IPS-15b (cell line): ENCODE data around the gene RAB31.
A peak's percentile ranks its signal among the peaks of the same experiment; 100 is the strongest.

Experiments
- H3K27me3 ChIP-seq: one replicate; pipeline ENCODE4 v1.6.1; 2013; ENCODE audit warnings: low read length; ENCODE audit not compliant: control insufficient read depth, insufficient read depth
- H3K36me3 ChIP-seq: one replicate; pipeline ENCODE4 v1.6.1; 2013; ENCODE audit warnings: low read length; ENCODE audit not compliant: control insufficient read depth, insufficient read depth
- H3K4me1 ChIP-seq: one replicate; pipeline ENCODE4 v1.6.1; 2013; ENCODE audit warnings: mild to moderate bottlenecking, low read length; ENCODE audit not compliant: control insufficient read depth, insufficient read depth
- H3K4me3 ChIP-seq: one replicate; pipeline ENCODE4 v1.5.1; 2013; ENCODE audit warnings: low read depth, low read length
- H3K9ac ChIP-seq: one replicate; pipeline ENCODE4 v1.6.1; 2013; ENCODE audit warnings: low read depth, mild to moderate bottlenecking, low read length
- H3K9me3 ChIP-seq: one replicate; pipeline ENCODE4 v1.6.1; 2013; ENCODE audit warnings: mild to moderate bottlenecking, low read length; ENCODE audit not compliant: control insufficient read depth, insufficient read depth

Gene RAB31

GRCh38 chr18:9707381-9708056 is 582 bp upstream of the RAB31 start:
- H3K9me3 ChIP-seq: no peaks in the 10 kb centered on the region
- peaks cover 18% of the 10 kb centered on the region for H3K4me1 ChIP-seq
- H3K27me3 ChIP-seq: peaks cover 51% of the 10 kb centered on the region
- H3K36me3 ChIP-seq: no peaks in the 10 kb centered on the region
- peak overlapping the region; percentile 75 for H3K4me3 ChIP-seq
- H3K9ac ChIP-seq: no peak overlapping the region

GRCh38 chr18:9708434-9709303 is 568 bp downstream of the RAB31 start:
- peaks cover 60% of the 10 kb centered on the region for H3K27me3 ChIP-seq
- H3K9me3 ChIP-seq: no peaks in the 10 kb centered on the region
- H3K9ac ChIP-seq: peak overlapping the region; percentile 18
- peaks cover 18% of the 10 kb centered on the region for H3K4me1 ChIP-seq
- no peaks in the 10 kb centered on the region for H3K36me3 ChIP-seq
- peak overlapping the region; percentile 75 for H3K4me3 ChIP-seq

- no peak overlapping the region for H3K9ac ChIP-seq
- peak overlapping the region; percentile 75 for H3K4me3 ChIP-seq
- no peaks in the 10 kb centered on the region for H3K36me3 ChIP-seq
- H3K27me3 ChIP-seq: peaks cover 67% of the 10 kb centered on the region
- peaks cover 18% of the 10 kb centered on the region for H3K4me1 ChIP-seq
- no peaks in the 10 kb centered on the region for H3K9me3 ChIP-seq
Observed at GRCh38 chr18:9709304-9709877, 1.3 kb downstream of the RAB31 start.

GRCh38 chr18:9710037-9710436 is 1.9 kb downstream of the RAB31 start:
- H3K9ac ChIP-seq: no peak overlapping the region
- peaks cover 18% of the 10 kb centered on the region for H3K4me1 ChIP-seq
- H3K9me3 ChIP-seq: no peaks in the 10 kb centered on the region
- peaks cover 72% of the 10 kb centered on the region for H3K27me3 ChIP-seq
- no peaks in the 10 kb centered on the region for H3K36me3 ChIP-seq
- no peak overlapping the region for H3K4me3 ChIP-seq

- no peaks in the 10 kb centered on the region for H3K9me3 ChIP-seq
- peaks cover 13% of the 10 kb centered on the region for H3K4me1 ChIP-seq
- H3K4me3 ChIP-seq: no peak overlapping the region
- H3K27me3 ChIP-seq: peaks cover 70% of the 10 kb centered on the region
- H3K36me3 ChIP-seq: no peaks in the 10 kb centered on the region
- H3K9ac ChIP-seq: no peak overlapping the region
Observed at GRCh38 chr18:9711361-9712129, 3.4 kb downstream of the RAB31 start.

GRCh38 chr18:9712130-9712577 is 4.1 kb downstream of the RAB31 start:
- H3K4me1 ChIP-seq: peaks cover 8% of the 10 kb centered on the region
- peaks cover 64% of the 10 kb centered on the region for H3K27me3 ChIP-seq
- H3K9me3 ChIP-seq: no peaks in the 10 kb centered on the region
- no peak overlapping the region for H3K4me3 ChIP-seq
- H3K36me3 ChIP-seq: no peaks in the 10 kb centered on the region
- H3K9ac ChIP-seq: no peak overlapping the region

GRCh38 chr18:9712611-9713010 is 4.5 kb downstream of the RAB31 start:
- no peaks in the 10 kb centered on the region for H3K36me3 ChIP-seq
- no peak overlapping the region for H3K9ac ChIP-seq
- H3K27me3 ChIP-seq: peaks cover 60% of the 10 kb centered on the region
- peaks cover 3% of the 10 kb centered on the region for H3K4me1 ChIP-seq
- no peak overlapping the region for H3K4me3 ChIP-seq
- H3K9me3 ChIP-seq: no peaks in the 10 kb centered on the region

- Histone ChIP-seq H3K4me1 (peaks cover 3% of the 10 kb centered on the region), H3K9ac (no peak overlapping the region), H3K9me3 (no peaks in the 10 kb centered on the region), H3K27me3 (peaks cover 49% of the 10 kb centered on the region), H3K4me3 (no peak overlapping the region), H3K36me3 (no peaks in the 10 kb centered on the region)
Observed at GRCh38 chr18:9714266-9715087, 6.4 kb downstream of the RAB31 start.

- no peaks in the 10 kb centered on the region for H3K9me3 ChIP-seq
- no peak overlapping the region for H3K4me3 ChIP-seq
- peaks cover 44% of the 10 kb centered on the region for H3K27me3 ChIP-seq
- H3K4me1 ChIP-seq: peaks cover 3% of the 10 kb centered on the region
- H3K36me3 ChIP-seq: no peaks in the 10 kb centered on the region
- H3K9ac ChIP-seq: no peak overlapping the region
Observed at GRCh38 chr18:9715088-9715343, 6.9 kb downstream of the RAB31 start.

- Histone ChIP-seq H3K36me3 (no peaks in the 10 kb centered on the region), H3K4me1 (peaks cover 3% of the 10 kb centered on the region), H3K4me3 (no peak overlapping the region)
Observed at GRCh38 chr18:9715978-9716774, 8.1 kb downstream of the RAB31 start.

More at GRCh38 chr18:9715978-9716774, 8.1 kb downstream of the RAB31 start:
- H3K9me3 ChIP-seq: no peaks in the 10 kb centered on the region
- H3K9ac ChIP-seq: no peak overlapping the region
- peaks cover 34% of the 10 kb centered on the region for H3K27me3 ChIP-seq
